Neural progenitor cell (in vitro differentiated cells): Measurements from ENCODE around the gene SLC11A2. TPM values are rescaled to one million over a fixed set of nuclear protein-coding genes. Genes with fewer than 3 reads are reported as not detected.

Experiments
- DNase-seq: peaks from one replicate; pipeline ENCODE4 v3.0.0-alpha.2; 2016; ENCODE audit warnings: low spot score
- H2AFZ ChIP-seq: fragments of 200-600 bp; sonication (generic); replicated peaks from 2 replicates; pipeline ENCODE4 v1.6.1; 2016; ENCODE audit warnings: antibody characterized with exemption
- H3F3A ChIP-seq: fragments of 200-600 bp; sonication (generic); 2 replicates; pipeline ENCODE4 v1.6.1; 2016; ENCODE audit warnings: antibody characterized with exemption, low read depth
- H3K27ac ChIP-seq: fragments of 200-600 bp; sonication (generic); 2 replicates; pipeline ENCODE4 v1.5.1; 2016; ENCODE audit warnings: mild to moderate bottlenecking
- H3K27me3 ChIP-seq: fragments of 200-600 bp; sonication (generic); 2 replicates; pipeline ENCODE4 v1.6.1; 2016; ENCODE audit warnings: mild to moderate bottlenecking, moderate library complexity
- H3K36me3 ChIP-seq: fragments of 200-600 bp; sonication (generic); 2 replicates; pipeline ENCODE4 v1.5.1; 2016
- H3K4me1 ChIP-seq: fragments of 200-600 bp; sonication (generic); 2 replicates; pipeline ENCODE4 v1.6.1; 2016; ENCODE audit warnings: mixed run types
- H3K4me2 ChIP-seq: fragments of 200-600 bp; sonication (generic); 2 replicates; pipeline ENCODE4 v1.6.1; 2016
- H3K4me3 ChIP-seq: fragments of 200-600 bp; sonication (generic); 2 replicates; pipeline ENCODE4 v1.5.1; 2016
- H3K79me2 ChIP-seq: fragments of 200-600 bp; sonication (generic); 2 replicates; pipeline ENCODE4 v1.6.1; 2016; ENCODE audit warnings: low read depth
- H3K9ac ChIP-seq: fragments of 200-600 bp; sonication (generic); 2 replicates; pipeline ENCODE4 v1.6.1; 2016
- H3K9me3 ChIP-seq: fragments of 200-600 bp; sonication (generic); 2 replicates; pipeline ENCODE4 v1.5.1; 2016; ENCODE audit warnings: low read depth
- H4K20me1 ChIP-seq: fragments of 200-600 bp; sonication (generic); 2 replicates; pipeline ENCODE4 v1.6.1; 2016; ENCODE audit warnings: low read depth
- H3K27ac Mint-ChIP-seq: 3 replicates; pipeline ENCODE4 v1.8.0; 2021; ENCODE audit warnings: mixed read lengths
- H3K27me3 Mint-ChIP-seq: 2 replicates; pipeline ENCODE4 v1.8.0; 2022; ENCODE audit warnings: low read depth, mild to moderate bottlenecking, inconsistent platforms, moderate library complexity, mixed read lengths; ENCODE audit not compliant: insufficient read depth
- H3K36me3 Mint-ChIP-seq: 3 replicates; pipeline ENCODE4 v1.8.0; 2021; ENCODE audit warnings: mixed read lengths
- H3K4me1 Mint-ChIP-seq: 3 replicates; pipeline ENCODE4 v1.8.0; 2021; ENCODE audit warnings: mixed read lengths
- H3K4me3 Mint-ChIP-seq: 3 replicates; pipeline ENCODE4 v1.8.0; 2021; ENCODE audit warnings: mild to moderate bottlenecking, moderate library complexity, mixed read lengths
- H3K9me3 Mint-ChIP-seq: 3 replicates; pipeline ENCODE4 v1.8.0; 2020; ENCODE audit warnings: mixed read lengths
- EZH2 ChIP-seq: fragments of 200-600 bp; sonication (generic); IDR thresholded peaks from 2 replicates; pipeline ENCODE4 v1.6.1; 2017; ENCODE audit warnings: antibody characterized with exemption, mild to moderate bottlenecking, moderate library complexity
- EZH2phosphoT487 ChIP-seq: fragments of 200-600 bp; sonication (generic); IDR thresholded peaks from 2 replicates; pipeline ENCODE4 v1.6.1; 2017; ENCODE audit warnings: antibody characterized with exemption
- total RNA-seq: library from RNA; depleted of rRNA; stranded (reverse); fragments of >200 nt; gene quantifications from 2 replicates; pipeline ENCODE4 v1.2.3, GENCODE V29; 2015; ENCODE audit warnings: low replicate concordance
- TF ChIP-seq, protein P1 (sequence below): fragments of 200-600 bp; sonication (generic); IDR thresholded peaks from 2 replicates; pipeline ENCODE4 v1.5.1; 2017; ENCODE audit warnings: antibody characterized with exemption, mild to moderate bottlenecking

SLC11A2 gene
- total RNA-seq, 1 donor from 2014 or later: 62.7 TPM

DNA sequence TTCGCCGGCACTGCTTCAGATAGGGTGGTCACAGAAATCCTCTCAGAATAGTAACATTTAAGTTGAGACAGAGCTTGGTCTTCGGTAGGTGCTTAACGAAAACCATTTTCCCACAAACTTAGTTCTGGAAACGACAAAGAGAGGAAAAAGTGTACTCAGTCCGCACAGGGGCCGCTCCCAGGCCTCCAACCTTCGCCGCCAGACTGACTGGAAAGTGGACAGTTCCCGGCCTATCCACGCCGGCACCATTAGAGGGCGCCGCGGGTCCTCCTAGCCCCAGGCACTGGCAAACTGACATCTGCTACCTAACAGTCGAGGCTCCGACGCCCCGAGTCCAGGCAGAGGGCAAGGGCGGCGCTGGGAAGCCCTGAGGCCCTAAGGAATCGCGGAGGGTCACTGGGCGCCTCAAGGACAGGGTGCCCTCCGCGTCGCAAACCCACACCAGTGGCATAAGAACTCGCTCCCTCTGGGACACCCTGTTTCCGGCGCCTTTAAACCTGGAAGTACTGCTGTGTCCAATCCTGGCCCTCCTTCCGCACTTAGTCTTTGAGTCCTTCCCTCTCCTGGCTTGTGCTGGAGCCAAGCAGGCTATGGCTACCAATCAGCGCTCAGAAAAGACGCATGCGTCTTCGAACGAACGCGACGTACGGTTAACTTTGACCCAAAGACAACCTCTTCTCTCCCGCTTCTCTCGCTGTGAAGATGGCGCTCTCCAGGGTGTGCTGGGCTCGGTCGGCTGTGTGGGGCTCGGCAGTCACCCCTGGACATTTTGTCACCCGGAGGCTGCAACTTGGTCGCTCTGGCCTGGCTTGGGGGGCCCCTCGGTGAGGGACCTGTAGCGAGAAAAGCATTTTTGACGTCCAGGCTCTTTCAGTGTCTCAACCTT is 21.7 kb upstream of the SLC11A2 start, which contains the start of gene LETMD1:
LETMD1 (plus strand) TSS at position 673 of the 886 bp plus-strand sequence; CDS start at position 703, 30 bp downstream.
- Histone ChIP-seq H3F3A (peaks cover 6% of the 10 kb centered on the region), H3K9ac (peak within 1 kb of the TSS; percentile 34), H3K4me1 (peaks cover 12% of the 10 kb centered on the region), H3K36me3 (no peaks in the 10 kb centered on the region), H3K4me3 (peak within 1 kb of the TSS; percentile 72), H3K4me2 (peak within 1 kb of the TSS; percentile 94), H3K79me2 (peaks cover 21% of the 10 kb centered on the region), H2AFZ (peak within 1 kb of the TSS; percentile 93), H4K20me1 (no peaks in the 10 kb centered on the region), H3K27me3 (no peaks in the 10 kb centered on the region), H3K27ac (no peak within 1 kb of the TSS), H3K9me3 (no peaks in the 10 kb centered on the region)
- Mint-ChIP-seq H3K36me3 (peaks cover 4% of the 10 kb centered on the region), H3K4me3 (peak within 1 kb of the TSS; percentile 91), H3K27me3 (no peaks in the 10 kb centered on the region), H3K27ac (peak within 1 kb of the TSS; percentile 96), H3K9me3 (no peaks in the 10 kb centered on the region), H3K4me1 (peaks cover 19% of the 10 kb centered on the region)
- DNase-seq: peak; percentile 96
- TF ChIP-seq, protein P1, sequence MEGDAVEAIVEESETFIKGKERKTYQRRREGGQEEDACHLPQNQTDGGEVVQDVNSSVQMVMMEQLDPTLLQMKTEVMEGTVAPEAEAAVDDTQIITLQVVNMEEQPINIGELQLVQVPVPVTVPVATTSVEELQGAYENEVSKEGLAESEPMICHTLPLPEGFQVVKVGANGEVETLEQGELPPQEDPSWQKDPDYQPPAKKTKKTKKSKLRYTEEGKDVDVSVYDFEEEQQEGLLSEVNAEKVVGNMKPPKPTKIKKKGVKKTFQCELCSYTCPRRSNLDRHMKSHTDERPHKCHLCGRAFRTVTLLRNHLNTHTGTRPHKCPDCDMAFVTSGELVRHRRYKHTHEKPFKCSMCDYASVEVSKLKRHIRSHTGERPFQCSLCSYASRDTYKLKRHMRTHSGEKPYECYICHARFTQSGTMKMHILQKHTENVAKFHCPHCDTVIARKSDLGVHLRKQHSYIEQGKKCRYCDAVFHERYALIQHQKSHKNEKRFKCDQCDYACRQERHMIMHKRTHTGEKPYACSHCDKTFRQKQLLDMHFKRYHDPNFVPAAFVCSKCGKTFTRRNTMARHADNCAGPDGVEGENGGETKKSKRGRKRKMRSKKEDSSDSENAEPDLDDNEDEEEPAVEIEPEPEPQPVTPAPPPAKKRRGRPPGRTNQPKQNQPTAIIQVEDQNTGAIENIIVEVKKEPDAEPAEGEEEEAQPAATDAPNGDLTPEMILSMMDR: peak; percentile 90
- TF ChIP-seq EZH2phosphoT487: no peak

- Histone ChIP-seq H2AFZ (no peak overlapping the region), H3K9ac (no peak overlapping the region), H3K4me2 (no peak overlapping the region), H3K4me3 (no peak overlapping the region), H3K9me3 (no peaks in the 10 kb centered on the region), H3K27me3 (no peaks in the 10 kb centered on the region), H3F3A (peaks cover 3% of the 10 kb centered on the region), H3K36me3 (no peaks in the 10 kb centered on the region), H4K20me1 (no peaks in the 10 kb centered on the region), H3K79me2 (no peaks in the 10 kb centered on the region), H3K27ac (no peak overlapping the region), H3K4me1 (no peaks in the 10 kb centered on the region)
- H3K4me3 Mint-ChIP-seq: no peak overlapping the region
- no peaks in the 10 kb centered on the region for H3K9me3 Mint-ChIP-seq
- peak overlapping the region; percentile 37 for H3K27ac Mint-ChIP-seq
- no peaks in the 10 kb centered on the region for H3K36me3 Mint-ChIP-seq
- no peak for DNase-seq
- H3K27me3 Mint-ChIP-seq: peaks cover 2% of the 10 kb centered on the region
- peaks cover 6% of the 10 kb centered on the region for H3K4me1 Mint-ChIP-seq
- TF ChIP-seq EZH2: no peak
- TF ChIP-seq, protein P1: no peak
- no peak for TF ChIP-seq EZH2phosphoT487
Measured at GRCh38 chr12:51036279-51036678, 10.1 kb upstream of the SLC11A2 start.

DNA sequence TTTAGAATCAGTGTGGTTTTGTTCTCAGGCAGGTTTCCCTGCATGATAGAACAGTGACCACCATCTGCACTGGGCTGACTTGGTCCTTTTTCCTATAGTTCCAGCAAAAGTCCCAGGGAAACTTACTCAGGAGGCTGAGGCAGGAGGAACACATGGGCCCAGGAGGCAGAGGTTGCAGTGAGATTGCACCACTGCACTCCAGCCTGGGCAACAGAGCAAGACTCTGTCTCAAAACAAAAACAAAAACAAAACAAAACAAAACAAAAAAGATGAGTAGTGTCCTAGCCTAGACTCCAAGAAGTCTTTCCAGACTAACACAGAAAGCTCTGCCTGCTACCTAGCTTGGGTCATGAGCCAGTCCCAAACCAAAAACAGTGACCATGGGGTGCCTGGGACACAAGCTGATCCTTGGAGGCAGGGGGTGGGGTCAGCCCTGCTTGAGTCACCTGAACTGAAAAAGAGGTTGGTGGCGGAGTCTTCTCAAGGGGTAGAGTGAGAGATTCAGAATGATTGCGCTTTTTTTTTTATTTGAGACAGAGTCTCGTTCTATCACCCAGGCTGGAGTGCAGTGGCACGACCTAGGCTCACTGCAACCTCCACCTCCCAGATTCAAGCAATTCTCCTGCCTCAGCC is 7.4 kb upstream of the SLC11A2 start:
- peak overlapping the region; percentile 18 for H3K27ac Mint-ChIP-seq
- Histone ChIP-seq H3K27ac (no peak overlapping the region), H3K4me2 (no peak overlapping the region)

More for the DNA sequence above, 7.4 kb upstream of the SLC11A2 start:
- Histone ChIP-seq H2AFZ (peak overlapping the region; percentile 20), H3K4me3 (no peak overlapping the region), H3K36me3 (no peaks in the 10 kb centered on the region), H3K4me1 (no peaks in the 10 kb centered on the region), H3F3A (peaks cover 3% of the 10 kb centered on the region), H3K27me3 (no peaks in the 10 kb centered on the region), H4K20me1 (no peaks in the 10 kb centered on the region), H3K79me2 (no peaks in the 10 kb centered on the region), H3K9ac (no peak overlapping the region), H3K9me3 (no peaks in the 10 kb centered on the region)
- H3K9me3 Mint-ChIP-seq: no peaks in the 10 kb centered on the region
- H3K36me3 Mint-ChIP-seq: no peaks in the 10 kb centered on the region
- H3K4me3 Mint-ChIP-seq: no peak overlapping the region
- no peak for DNase-seq
- TF ChIP-seq, protein P1: no peak
- no peak for TF ChIP-seq EZH2phosphoT487
- TF ChIP-seq EZH2: no peak
- peaks cover 4% of the 10 kb centered on the region for H3K27me3 Mint-ChIP-seq
- H3K4me1 Mint-ChIP-seq: peaks cover 17% of the 10 kb centered on the region
